NCI-H748 (cell line): ENCODE data around the gene CCDC33.

Experiments
- DNase-seq: peaks from one replicate; lab custom pipeline; 2025; ENCODE audit not compliant: unreplicated experiment; lab: John Stamatoyannopoulos, UW

CCDC33 gene

GRCh38 chr15:74235962-74236361, at the start of gene CCDC33:
TSS of gene CCDC33 (plus strand) at chr15:74236326. CDS start at chr15:74236720, 394 bp downstream.
- peak; percentile 95 for DNase-seq

DNA sequence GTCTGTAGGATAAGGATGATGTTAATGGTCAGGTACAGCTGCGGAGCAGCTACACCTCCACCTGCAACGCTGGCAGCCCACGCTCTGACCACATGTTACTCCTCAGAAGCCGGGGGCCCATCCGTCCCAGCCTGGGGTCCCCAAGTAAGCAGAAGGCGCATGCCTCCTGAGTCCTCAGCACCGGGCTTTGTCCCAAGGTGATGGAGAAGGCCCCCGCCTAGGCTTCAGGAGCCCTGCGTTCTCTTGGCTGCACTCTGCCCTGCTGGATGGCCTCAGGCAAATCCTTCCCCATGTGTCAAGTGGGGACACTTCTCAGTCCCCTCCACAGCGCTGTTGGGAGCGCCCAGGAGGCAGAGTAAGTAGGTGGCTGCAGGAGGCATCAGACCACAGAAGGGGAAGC, 47.9 kb upstream of the CCDC33 start:
- DNase-seq: no peak

DNA sequence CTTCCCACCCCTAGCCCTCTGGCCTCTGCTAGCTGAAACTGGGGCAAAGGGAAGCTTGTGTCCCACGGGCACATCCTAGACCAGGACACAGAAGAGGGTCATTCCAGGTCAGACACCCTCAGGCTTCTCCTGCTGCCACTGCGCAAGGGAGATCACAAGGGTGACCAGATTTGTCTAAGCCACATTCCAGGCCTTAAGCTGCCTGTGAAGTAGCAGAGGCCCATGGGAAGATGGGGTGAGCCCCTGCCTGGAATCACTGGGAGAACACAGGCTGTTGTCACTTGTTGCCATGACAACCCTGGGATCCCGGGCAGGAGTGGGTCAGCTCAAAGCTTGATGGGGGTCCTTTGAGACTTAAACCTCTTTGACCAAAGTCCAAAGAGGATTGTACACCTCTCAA, 44.3 kb upstream of the CCDC33 start:
- no peak for DNase-seq

GRCh38 chr15:74192751-74193150, 43.4 kb upstream of the CCDC33 start:
- no peak for DNase-seq

DNA sequence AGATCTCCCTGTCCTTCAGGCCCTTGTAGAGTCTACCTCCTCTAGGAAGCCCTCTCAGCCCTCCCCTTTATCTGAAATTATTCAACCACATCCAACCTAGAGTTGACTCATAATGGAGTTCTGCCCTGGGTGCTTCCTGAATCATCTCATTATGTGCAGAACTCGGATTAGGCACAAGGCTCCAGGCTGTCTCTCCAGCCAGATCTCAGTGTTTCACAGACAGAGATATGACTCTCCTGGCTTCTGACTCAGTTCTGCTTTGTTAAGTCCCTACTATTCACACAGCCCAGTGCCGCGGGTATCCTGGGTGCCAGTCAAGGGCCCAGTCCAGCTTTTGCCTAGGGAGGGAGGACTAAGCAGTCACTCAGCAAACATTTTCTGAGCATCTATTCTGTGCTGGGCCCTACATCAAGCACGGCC, 42.8 kb upstream of the CCDC33 start:
- DNase-seq: no peak

- DNase-seq: no peak
Observed at GRCh38 chr15:74193905-74194304, 42.2 kb upstream of the CCDC33 start.

DNA sequence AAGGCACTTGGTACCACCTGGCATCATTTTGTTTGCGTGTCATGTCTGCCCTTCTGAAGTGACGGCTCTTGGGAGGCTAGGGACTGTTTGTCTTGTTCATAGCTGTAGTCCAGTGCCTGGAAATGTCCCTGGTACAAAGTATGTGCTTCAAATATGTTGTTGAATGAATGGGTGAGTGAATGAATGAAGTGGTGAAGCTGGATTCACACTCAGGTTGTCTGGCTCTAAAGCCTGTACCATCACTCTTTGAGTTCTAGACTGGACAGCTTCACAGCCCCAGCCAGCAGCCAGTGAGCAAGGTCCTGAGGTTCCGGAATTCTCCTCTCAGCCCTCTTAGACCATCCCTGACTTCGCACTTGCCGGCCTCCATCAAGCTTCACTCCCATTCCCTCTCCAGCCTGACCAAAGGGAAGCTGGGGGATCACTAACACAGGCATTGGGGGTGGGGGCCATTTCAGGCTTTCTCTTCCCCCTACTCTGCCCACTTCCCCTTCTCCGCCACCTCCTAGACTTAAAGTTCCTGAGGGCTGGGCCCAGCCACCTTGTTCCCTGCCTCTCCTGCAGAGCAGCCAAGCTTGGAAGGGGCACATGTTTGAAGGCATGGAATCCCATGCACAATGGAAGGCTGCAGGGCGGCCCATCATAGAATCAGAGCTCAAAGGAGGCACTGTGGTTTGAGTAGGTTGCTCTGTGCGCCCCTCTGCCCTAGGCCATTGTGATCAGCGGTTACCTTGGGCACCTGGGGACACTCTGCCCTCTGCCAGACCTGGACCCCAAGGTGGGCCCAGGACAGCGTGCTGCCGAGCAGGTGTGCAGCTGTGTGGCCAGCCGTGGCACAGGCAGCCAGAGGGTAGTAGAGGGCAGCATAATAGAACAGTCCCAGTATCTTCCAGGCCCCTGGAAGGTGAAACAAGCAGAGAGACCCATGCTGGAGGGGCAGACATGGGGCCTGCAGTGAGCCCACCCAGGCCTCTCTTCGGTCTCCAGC, 41.3 kb upstream of the CCDC33 start:
- no peak for DNase-seq

- peak; percentile 8 for DNase-seq
Observed at GRCh38 chr15:74196175-74196574, 40.0 kb upstream of the CCDC33 start.

GRCh38 chr15:74197176-74197965, 38.8 kb upstream of the CCDC33 start:
- DNase-seq: no peak

DNA sequence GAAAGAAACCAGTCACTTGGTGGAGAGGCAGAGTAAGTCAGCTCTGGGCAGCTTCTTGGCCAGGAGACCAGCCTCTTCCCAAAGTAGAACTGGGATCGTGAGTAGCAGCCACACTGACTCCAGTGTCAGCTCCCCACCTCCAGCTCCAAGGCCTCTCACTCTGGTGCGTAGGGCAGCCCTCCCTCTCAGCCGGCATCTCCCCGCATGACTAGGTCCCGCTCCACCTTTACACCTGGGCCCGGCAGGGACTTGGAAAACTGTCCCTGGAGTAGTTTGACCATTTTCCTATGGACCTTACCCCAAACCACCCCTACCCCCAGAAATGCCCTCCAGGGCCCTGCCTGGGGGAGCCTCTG, 36.9 kb upstream of the CCDC33 start:
- no peak for DNase-seq

GRCh38 chr15:74200412-74200815, 35.7 kb upstream of the CCDC33 start:
- DNase-seq: no peak

- no peak for DNase-seq
Observed at GRCh38 chr15:74200871-74201419, 35.2 kb upstream of the CCDC33 start.

DNA sequence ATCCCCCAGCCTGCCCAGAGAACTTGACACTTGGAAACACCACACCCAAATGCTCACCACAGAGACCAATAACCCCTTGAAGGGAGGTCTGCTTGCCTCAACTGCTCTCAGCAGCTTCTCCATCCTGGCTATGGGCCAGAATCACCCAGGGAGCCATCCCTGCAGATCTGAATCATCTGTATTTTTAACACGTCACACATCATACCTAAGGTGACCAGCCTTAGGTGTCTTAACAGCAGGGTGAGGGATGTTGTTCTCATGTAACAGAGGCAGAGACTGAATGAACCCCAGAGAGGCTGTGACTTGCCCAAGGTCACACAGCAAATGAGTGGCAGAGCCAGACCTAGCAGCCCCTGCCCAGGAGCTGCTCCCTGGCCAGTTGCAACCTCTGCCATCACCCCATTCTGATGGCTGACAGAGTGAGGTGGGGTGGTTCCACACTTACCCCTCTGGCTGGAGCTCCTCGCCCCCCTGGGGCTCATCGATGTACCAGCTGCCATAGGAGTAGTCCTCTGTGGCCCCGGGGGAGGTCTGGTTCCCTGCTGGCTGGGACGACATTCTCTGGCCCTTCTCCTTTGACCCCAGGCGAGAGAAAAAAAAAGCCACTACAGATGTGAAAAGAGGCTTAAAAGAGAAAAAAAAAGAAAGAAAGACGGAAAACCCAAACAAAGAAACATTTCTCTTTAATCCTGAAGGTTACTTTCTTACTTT, 34.3 kb upstream of the CCDC33 start:
- DNase-seq: no peak

- DNase-seq: peak; percentile 18
Observed at GRCh38 chr15:74202452-74203401, 33.4 kb upstream of the CCDC33 start, which contains the start of gene STRA6. TSS of gene STRA6 (minus strand) at chr15:74202787. CDS start at chr15:74202267, 520 bp downstream.

- peak; percentile 15 for DNase-seq
Observed at GRCh38 chr15:74203914-74204431, 32.2 kb upstream of the CCDC33 start.

- DNase-seq: no peak
Observed at GRCh38 chr15:74205582-74205947, 30.6 kb upstream of the CCDC33 start.

DNA sequence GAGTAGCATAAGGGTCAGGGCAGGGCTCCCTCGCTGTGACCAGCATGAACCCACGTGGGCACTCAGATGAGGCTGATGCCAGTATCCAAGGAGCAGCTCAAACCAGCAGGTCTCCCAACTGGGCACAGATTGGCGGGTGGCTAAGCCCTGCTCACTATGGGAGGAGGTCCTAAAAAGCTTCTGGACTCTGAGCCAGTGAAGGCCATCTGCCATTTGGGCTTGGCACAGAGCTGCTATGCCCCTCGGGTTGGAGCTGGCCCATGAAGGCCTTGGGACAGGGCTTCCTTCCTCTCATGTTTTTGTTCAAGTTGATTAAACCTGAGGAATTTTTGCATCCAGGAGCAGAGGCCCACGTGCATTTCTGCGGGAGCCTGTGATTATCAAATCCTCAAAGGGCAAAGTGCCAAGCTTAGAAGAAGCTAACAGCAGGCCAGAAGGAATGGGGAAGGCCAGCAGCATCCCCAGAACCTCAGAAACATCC, 29.3 kb upstream of the CCDC33 start:
- DNase-seq: no peak

- no peak for DNase-seq
Observed at GRCh38 chr15:74207652-74208440, 28.3 kb upstream of the CCDC33 start.

DNA sequence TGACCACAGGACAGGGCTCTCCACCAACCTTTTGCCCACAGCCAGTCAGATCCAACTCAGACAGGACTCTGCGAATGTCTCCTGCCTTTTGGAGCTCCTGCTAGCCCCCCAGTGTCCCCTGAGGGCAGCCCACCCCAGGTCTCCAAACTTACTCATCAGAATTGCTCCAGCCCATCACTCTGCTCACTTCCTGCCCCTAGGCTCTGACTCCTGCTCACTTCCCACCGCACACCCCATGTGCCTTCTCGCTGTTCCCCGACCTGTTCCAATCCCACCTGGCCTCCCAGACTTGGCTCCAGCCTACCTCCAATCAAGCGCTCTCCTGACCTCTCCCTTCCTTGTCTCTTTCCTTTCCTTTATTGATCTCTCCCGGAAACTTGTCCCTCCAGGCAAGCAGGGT, 27.6 kb upstream of the CCDC33 start:
- no peak for DNase-seq
